GM19351 (cell line): ENCODE measurements around the gene FAF1.
A peak's percentile ranks its signal among the peaks of the same experiment; 100 is the strongest.

Experiments
- ATAC-seq: cut with Tn5 transposase; IDR thresholded peaks from one replicate; pipeline ENCODE4 v1.9.1; 2021; ENCODE audit warnings: mild to moderate bottlenecking, moderate library complexity; ENCODE audit not compliant: unreplicated experiment

FAF1 gene

DNA sequence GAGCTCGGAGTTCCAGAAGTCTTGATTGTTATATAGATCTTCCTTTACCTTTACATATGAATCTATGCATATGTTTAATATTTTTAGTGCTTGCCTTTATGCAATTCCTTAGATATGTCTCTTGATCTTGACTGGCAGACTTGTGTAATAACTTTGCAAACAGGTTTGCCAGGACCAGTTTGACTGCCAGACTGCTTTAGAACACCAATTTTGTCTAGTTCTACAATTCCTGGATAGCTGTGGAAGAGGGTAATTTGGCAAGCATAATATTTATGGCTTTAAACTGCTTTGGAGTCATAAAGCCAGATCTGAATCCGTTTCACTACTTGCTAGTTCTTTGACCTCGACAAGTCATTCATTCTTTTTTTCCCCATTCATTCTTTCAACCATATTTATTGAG is 250.0 kb downstream of the FAF1 start:
- ATAC-seq = no peak

DNA sequence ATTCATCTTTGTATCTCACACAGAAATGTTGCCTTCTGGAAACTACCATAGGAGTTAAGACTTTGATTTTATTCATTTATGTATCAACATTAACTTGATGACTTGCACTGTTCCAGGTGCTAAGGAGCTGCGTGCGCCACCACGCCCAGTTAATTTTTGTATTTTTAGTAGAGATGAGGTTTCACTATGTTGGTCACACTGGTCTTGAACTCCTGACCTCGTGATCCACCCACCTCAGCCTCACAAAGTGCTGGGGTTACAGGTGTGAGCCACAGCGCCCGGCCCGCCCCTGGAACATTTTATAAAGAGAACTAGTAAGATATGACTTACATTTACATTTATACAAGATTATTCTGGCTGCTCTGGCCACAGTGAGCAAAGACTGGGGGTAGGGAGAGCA is 252.2 kb downstream of the FAF1 start:
- no peak for ATAC-seq

DNA sequence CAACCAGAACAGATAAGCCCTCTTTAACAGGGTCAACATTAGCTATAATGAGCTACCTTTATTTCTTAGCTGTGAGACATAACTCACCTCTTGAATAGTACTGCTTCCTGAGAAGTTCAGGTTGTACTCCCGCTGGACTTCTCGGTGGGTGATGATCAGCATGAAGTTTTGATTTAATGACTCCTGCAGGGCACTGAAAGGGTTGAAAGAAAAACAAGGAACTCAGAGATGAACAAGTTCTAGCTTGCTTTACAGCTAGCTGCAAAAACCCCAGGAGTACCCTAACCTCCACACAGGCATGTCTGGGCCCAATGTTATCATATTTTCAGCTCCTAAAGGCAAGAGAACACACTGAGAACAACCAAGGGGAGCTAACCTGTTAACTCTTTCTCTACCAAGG is 254.4 kb downstream of the FAF1 start:
- ATAC-seq = no peak

DNA sequence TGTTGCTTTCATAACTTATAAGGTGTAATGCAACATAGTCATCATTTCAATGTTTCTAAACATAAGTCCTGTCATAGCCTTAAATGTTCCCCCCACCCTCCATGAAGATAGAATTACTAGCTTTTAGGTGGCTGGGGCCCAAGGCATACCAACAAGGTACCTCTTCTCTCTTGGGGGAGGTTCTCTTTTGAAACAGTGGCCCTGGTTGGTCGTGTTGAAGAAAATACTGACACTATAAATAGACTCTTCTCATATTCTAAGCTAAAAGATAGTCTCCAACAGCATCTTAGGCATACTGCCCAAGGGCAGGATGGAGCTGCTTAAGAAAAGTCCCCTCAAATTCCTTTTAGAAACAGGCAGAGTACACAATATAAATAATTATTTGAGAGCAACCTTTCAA is 255.0 kb downstream of the FAF1 start:
- no peak for ATAC-seq

DNA sequence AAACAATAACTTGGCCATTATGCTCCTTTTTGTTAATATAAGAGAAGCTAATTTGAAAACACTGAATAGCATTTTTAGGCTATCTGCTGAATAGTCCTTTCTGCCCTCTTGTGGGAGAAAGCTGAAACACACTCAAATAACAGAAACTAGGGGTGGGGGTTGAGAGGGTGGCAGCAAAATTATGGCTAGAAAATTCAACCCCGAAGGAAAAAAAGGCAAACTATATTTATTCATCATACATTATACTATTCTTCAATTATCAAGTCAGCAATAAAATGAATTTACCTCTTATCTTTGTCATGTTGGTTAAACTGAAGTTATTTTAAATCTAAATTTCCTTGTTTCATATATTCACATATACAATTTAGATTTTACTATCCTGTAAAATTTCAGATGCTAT is 255.9 kb downstream of the FAF1 start:
- ATAC-seq = peak; percentile 57

- no peak for ATAC-seq
Measured at GRCh38 chr1:50703240-50703639, 256.8 kb downstream of the FAF1 start.

DNA sequence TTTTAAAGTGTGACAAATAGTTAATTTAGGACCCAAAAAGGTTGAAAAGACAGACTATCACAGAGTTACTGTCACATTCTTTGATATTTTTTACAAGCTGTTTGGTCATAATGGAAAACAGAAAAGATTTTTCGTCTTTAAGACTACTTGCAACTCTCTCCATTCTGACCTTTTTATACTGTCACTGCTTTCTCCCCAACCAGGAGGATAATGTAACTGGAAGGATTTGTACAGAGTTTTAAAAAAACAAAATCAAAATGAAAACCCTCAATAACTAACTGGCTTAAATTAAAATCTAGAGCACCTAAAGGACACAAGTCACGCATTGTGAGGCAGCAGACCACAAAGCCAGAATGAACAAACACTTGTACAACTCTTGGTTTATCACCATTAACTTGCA is 257.7 kb downstream of the FAF1 start:
- no peak for ATAC-seq

DNA sequence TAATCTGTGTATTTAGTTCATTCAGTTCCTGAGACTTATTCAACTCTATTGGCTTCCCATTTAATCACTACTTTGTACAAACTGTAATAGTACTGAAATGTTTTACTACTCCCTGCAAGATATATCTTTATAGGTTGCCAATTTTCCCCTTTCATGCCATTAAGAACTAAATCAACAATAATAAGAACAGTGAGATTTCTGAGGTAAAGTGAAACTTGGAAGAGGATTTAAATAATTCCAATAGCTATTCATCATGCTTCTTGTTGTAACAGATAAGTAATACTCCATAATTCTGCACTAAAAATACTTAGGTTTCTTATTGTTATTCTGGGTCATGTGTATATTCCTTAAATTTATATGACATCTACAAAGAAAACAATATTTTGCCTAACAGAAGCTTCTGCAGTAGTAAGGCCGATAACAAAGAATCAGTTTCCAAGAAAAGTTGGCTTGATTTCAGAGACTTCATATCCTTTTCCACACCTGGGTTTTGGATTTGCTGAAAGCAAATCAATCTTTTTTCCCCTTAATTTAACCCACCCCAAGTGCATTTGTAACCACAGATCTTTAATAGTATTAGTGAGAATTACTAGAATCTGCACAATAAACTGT is 258.3 kb downstream of the FAF1 start:
- no peak for ATAC-seq

DNA sequence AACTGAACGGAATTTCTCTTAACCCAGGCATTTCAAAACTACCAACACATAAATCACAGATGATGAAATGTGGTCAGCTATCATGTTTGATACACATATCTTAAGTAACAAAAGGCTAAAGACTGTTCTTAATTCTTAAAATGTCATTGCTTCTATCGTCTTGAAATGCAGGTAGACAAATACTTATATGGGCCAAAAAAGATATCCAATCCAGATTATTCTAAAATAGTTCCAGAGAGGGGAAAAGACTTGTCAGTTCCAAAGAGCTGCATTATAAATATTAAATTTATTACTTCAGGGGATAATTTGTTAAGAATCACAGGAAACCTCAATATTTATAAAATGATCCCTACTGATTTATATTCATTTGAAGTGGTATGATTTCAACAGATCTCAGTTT is 259.4 kb downstream of the FAF1 start:
- ATAC-seq = no peak

GRCh38 chr1:50700214-50700613 is 259.9 kb downstream of the FAF1 start:
- ATAC-seq = no peak

GRCh38 chr1:50699795-50700194 is 260.3 kb downstream of the FAF1 start:
- no peak for ATAC-seq

DNA sequence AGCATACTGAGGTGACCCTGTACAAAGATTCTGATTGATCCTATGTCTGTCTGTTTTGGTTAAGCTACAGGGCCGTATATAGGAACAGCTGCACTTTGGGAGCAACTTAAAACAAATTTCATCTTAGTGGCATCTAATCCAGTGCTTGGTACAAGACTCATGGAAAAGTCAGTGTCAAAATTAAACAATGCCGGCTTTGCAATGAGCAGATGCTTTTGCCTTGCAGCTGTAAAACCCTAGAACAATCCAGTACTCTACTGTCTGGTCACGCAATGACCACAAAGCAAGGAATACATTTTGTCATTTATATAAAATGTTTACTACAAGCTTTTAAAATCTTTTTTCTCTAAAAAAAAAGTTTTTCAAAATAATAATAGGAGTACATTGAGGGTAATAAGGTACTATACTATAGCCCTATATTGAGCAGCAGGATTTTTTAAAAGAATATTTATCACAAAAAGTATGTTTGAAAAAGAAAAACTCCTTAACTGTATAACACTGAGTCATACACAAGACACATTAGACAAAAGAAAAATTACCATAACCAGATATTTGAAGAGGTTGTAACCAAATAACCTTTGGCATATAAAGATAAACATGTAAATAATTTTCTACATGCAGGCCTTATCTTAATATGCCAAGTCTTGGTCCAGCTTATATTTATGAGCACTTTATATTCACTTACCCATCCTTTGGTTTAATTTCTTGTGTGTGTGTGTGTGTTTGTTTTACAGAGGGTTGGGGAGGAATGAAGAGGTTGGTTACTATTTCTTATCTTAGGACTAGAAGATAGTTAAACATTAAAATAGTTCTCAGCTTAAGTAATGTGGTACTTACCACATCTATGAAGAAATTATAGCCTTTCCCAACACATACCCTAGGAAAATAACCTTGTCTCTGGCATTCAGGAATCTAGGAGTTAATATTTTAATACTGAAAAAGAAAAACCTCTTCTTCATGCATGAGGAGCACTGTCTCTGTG is 262.3 kb downstream of the FAF1 start:
- ATAC-seq = no peak

DNA sequence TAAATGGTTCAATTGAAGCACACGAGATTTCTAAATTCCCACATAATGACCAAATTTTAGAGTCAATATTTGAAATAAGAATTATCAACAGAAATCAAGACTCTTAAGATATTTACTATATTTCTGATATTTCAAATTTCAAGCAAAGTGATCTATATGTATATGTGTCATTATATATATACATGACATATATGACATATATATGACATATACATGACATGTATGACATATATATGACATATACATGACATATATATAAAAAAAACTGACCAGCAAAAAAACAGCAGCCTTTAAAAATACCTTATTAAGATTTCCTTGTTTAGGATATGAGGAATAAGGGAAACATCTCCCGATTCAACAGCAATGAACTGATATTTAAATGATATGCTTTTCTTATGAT is 266.2 kb downstream of the FAF1 start:
- ATAC-seq = no peak

DNA sequence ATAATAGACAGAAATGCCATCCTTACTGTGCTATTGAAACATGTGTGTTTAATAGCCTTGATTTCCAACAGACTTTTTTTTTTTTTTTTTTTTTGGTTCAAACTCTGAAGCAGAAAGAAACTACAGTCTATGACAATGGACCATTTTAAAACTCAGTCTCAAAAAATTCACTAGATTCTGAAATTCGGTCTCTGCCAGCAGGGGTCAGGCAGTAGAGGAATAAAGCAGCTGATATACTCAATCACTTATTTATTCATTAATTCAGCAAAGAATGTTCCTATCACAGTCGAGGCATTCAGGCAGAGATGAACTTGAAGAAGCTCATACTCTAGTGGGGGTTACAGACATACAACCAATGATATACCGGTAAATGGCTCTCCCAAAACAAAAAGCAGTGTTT is 275.9 kb downstream of the FAF1 start:
- ATAC-seq = no peak

- ATAC-seq = no peak
Measured at GRCh38 chr1:50681931-50682330, 278.1 kb downstream of the FAF1 start.

- ATAC-seq = no peak
Measured at GRCh38 chr1:50667710-50668356, 292.2 kb downstream of the FAF1 start.

GRCh38 chr1:50667272-50667671 is 292.8 kb downstream of the FAF1 start:
- ATAC-seq = no peak

- no peak for ATAC-seq
Measured at GRCh38 chr1:50666849-50667248, 293.2 kb downstream of the FAF1 start.

GRCh38 chr1:50665413-50665812 is 294.7 kb downstream of the FAF1 start:
- ATAC-seq = no peak

DNA sequence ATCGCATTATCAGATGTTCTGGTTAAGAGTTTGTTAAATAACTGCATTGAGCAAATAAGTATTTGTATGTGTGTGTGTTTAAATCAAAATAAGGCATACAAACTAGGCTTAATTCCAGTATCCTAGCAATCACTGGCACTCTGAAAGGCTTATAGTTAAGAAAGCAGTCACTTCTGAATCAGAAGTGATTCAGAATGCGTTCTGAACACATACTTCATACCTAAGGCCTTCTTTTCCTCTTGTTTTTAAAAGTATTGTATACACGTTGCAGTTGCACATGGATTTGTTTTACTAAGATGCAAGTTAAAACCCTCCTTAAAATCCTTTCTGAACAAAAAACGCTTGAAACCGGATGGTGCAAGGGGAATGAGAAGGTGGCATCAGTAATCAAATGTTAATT is 298.4 kb downstream of the FAF1 start:
- no peak for ATAC-seq

- ATAC-seq = no peak
Measured at GRCh38 chr1:50659107-50659662, 300.9 kb downstream of the FAF1 start.
